IMR-90 (cell line): Measurements from ENCODE around the gene PIMREG. TPM values are rescaled to one million over a fixed set of nuclear protein-coding genes. Genes with fewer than 3 reads are reported as not detected.

Source experiments
- ATAC-seq: fragments of 200-7000 bp; cut with Tn5 transposase; 2 replicates; pipeline ENCODE4 v1.9.1; 2020; ENCODE audit warnings: low read depth, mild to moderate bottlenecking, moderate library complexity
- BruUV-seq: library from RNA; stranded (reverse); fragments of 400-500 nt; replicated peaks from 2 replicates; lab custom pipeline; 2021; lab: Mats Ljungman, UMichigan
- CTCF ChIA-PET: fragments of 300-600 bp; formaldehyde crosslinking; extraction: SDS; loops from one replicate; lab custom pipeline; 2021; ENCODE audit warnings: antibody characterized with exemption; lab: Yijun Ruan, JAX
- POLR2A ChIA-PET: fragments of 300-600 bp; sonication (Branson Sonifier 250); formaldehyde crosslinking; loops from one replicate; lab custom pipeline; 2022; ENCODE audit warnings: antibody characterized with exemption; ENCODE audit not compliant: unreplicated experiment; lab: Charles Lee
- DNase-seq: peaks from one replicate; pipeline ENCODE4 v3.0.0; 2013
- H2AFZ ChIP-seq: replicated peaks from 2 replicates; pipeline ENCODE3; 2013; ENCODE audit warnings: low read length, mild to moderate bottlenecking; ENCODE audit not compliant: poor library complexity
- H2AK5ac ChIP-seq: 2 replicates; pipeline ENCODE4 v1.6.1; 2013; ENCODE audit warnings: low read depth, low read length, inconsistent platforms
- H2AK9ac ChIP-seq: replicated peaks from 2 replicates; pipeline ENCODE3; 2013; ENCODE audit warnings: mild to moderate bottlenecking, low read depth, low read length, moderate library complexity; ENCODE audit not compliant: poor library complexity
- H2BK120ac ChIP-seq: 2 replicates; pipeline ENCODE4 v1.6.1; 2013; ENCODE audit warnings: low read depth, low read length, inconsistent platforms
- H2BK15ac ChIP-seq: 3 replicates; pipeline ENCODE4 v1.6.1; 2013; ENCODE audit warnings: low read depth, low read length, inconsistent platforms
- H2BK20ac ChIP-seq: 2 replicates; pipeline ENCODE4 v1.6.1; 2013; ENCODE audit warnings: low read depth, mild to moderate bottlenecking, inconsistent platforms, low read length, moderate library complexity
- H2BK5ac ChIP-seq: 2 replicates; pipeline ENCODE4 v1.6.1; 2013; ENCODE audit warnings: mild to moderate bottlenecking, low read depth, low read length, inconsistent platforms; ENCODE audit not compliant: poor library complexity, severe bottlenecking
- H3K14ac ChIP-seq: replicated peaks from 2 replicates; pipeline ENCODE4 v1.6.1; 2013; ENCODE audit warnings: low read depth, low read length, inconsistent platforms
- H3K18ac ChIP-seq: 2 replicates; pipeline ENCODE4 v1.6.1; 2013; ENCODE audit warnings: low read depth, low read length, control low read depth
- H3K23ac ChIP-seq: 2 replicates; pipeline ENCODE4 v1.6.1; 2013; ENCODE audit warnings: low read depth, low read length, inconsistent platforms
- H3K27ac ChIP-seq: 2 replicates; pipeline ENCODE4 v1.5.1; 2013; ENCODE audit warnings: mild to moderate bottlenecking, control low read depth, low read length; ENCODE audit not compliant: insufficient read depth
- H3K27me3 ChIP-seq: 2 replicates; pipeline ENCODE4 v1.6.1; 2013; ENCODE audit warnings: low read length; ENCODE audit not compliant: control insufficient read depth, insufficient read depth
- H3K36me3 ChIP-seq: 2 replicates; pipeline ENCODE4 v1.6.1; 2013; ENCODE audit warnings: low read length, mixed read lengths; ENCODE audit not compliant: control insufficient read depth, insufficient read depth
- H3K4ac ChIP-seq: 2 replicates; pipeline ENCODE4 v1.6.1; 2013; ENCODE audit warnings: low read depth, low read length, inconsistent platforms
- H3K4me1 ChIP-seq: 2 replicates; pipeline ENCODE4 v1.6.1; 2013; ENCODE audit warnings: low read length, mixed read lengths; ENCODE audit not compliant: control insufficient read depth, insufficient read depth
- H3K4me2 ChIP-seq: 2 replicates; pipeline ENCODE4 v1.6.1; 2013; ENCODE audit warnings: low read depth, mild to moderate bottlenecking, control low read depth, low read length, moderate library complexity
- H3K4me3 ChIP-seq: 2 replicates; pipeline ENCODE4 v1.5.1; 2013; ENCODE audit warnings: low read depth, mild to moderate bottlenecking, control low read depth, low read length, moderate library complexity; ENCODE audit not compliant: insufficient read depth
- H3K56ac ChIP-seq: 2 replicates; pipeline ENCODE4 v1.6.1; 2013; ENCODE audit warnings: low read length, inconsistent platforms; ENCODE audit not compliant: insufficient read depth; ENCODE audit errors: extremely low read depth
- H3K79me1 ChIP-seq, 2 experiments: 2 replicates each; pipeline ENCODE4 v1.6.1; 2013; ENCODE audit warnings: low read length in 2 of 2, inconsistent platforms in 1 of 2, low read depth in 1 of 2
- H3K9ac ChIP-seq: 2 replicates; pipeline ENCODE4 v1.6.1; 2013; ENCODE audit warnings: low read depth, low read length, control low read depth
- H3K9me1 ChIP-seq: 2 replicates; pipeline ENCODE4 v1.6.1; 2013; ENCODE audit warnings: low read length, inconsistent platforms; ENCODE audit not compliant: insufficient read depth
- H3K9me3 ChIP-seq: 2 replicates; pipeline ENCODE4 v1.6.1; 2013; ENCODE audit warnings: low read length; ENCODE audit not compliant: control insufficient read depth, insufficient read depth
- H4K20me1 ChIP-seq: 2 replicates; pipeline ENCODE4 v1.6.1; 2013; ENCODE audit warnings: low read length, inconsistent platforms; ENCODE audit not compliant: insufficient read depth
- H4K5ac ChIP-seq: 2 replicates; pipeline ENCODE4 v1.6.1; 2013; ENCODE audit warnings: mild to moderate bottlenecking, low read depth, low read length, control low read depth
- H4K8ac ChIP-seq, 2 experiments: 2 replicates each; pipeline ENCODE4 v1.6.1; 2013; ENCODE audit warnings: low read depth in 2 of 2, low read length in 2 of 2, control low read depth in 1 of 2, inconsistent platforms in 1 of 2
- H4K91ac ChIP-seq: 2 replicates; pipeline ENCODE4 v1.6.1; 2013; ENCODE audit warnings: low read depth, low read length, inconsistent platforms; ENCODE audit not compliant: insufficient read depth
- BHLHE40 ChIP-seq: fragments of 150-350 bp; IDR thresholded peaks from 2 replicates; pipeline ENCODE4 v1.6.1; 2016; ENCODE audit warnings: mild to moderate bottlenecking, low read depth, low read length
- CHD1 ChIP-seq: IDR thresholded peaks from 2 replicates; pipeline ENCODE4 v1.6.1; 2012; ENCODE audit warnings: low read depth, low read length, improper control_type of control experiment
- FOS ChIP-seq: fragments of 150-350 bp; IDR thresholded peaks from 2 replicates; pipeline ENCODE4 v1.6.1; 2016; ENCODE audit warnings: low read depth, low read length
- MAFK ChIP-seq: IDR thresholded peaks from 2 replicates; pipeline ENCODE4 v1.6.1; 2012; ENCODE audit warnings: low read depth, low read length, improper control_type of control experiment
- MAZ ChIP-seq: IDR thresholded peaks from 2 replicates; pipeline ENCODE4 v1.6.1; 2012; ENCODE audit warnings: low read depth, mild to moderate bottlenecking, low read length, improper control_type of control experiment, moderate library complexity, borderline replicate concordance
- MXI1 ChIP-seq: IDR thresholded peaks from 2 replicates; pipeline ENCODE4 v1.6.1; 2012; ENCODE audit warnings: low read depth, mild to moderate bottlenecking, low read length, moderate library complexity, borderline replicate concordance
- NFE2L2 ChIP-seq: fragments of 150-350 bp; IDR thresholded peaks from 2 replicates; pipeline ENCODE4 v1.6.1; 2016; ENCODE audit warnings: low read depth, mild to moderate bottlenecking, low read length
- POLR2A ChIP-seq: IDR thresholded peaks from 2 replicates; pipeline ENCODE4 v1.6.1; 2012; ENCODE audit warnings: mild to moderate bottlenecking, low read depth, low read length
- RAD21 ChIP-seq: IDR thresholded peaks from 2 replicates; pipeline ENCODE4 v1.6.1; 2012; ENCODE audit warnings: low read length, improper control_type of control experiment
- RFX5 ChIP-seq: IDR thresholded peaks from 2 replicates; pipeline ENCODE4 v1.8.0; 2012; ENCODE audit warnings: low read depth, mild to moderate bottlenecking, low read length, moderate library complexity
- SMC3 ChIP-seq: fragments of 150-350 bp; IDR thresholded peaks from 2 replicates; pipeline ENCODE4 v1.6.1; 2016; ENCODE audit warnings: low read depth, mild to moderate bottlenecking, antibody characterized with exemption, low read length, moderate library complexity
- USF2 ChIP-seq: fragments of 150-350 bp; IDR thresholded peaks from 2 replicates; pipeline ENCODE4 v1.6.1; 2017; ENCODE audit warnings: mild to moderate bottlenecking, antibody characterized with exemption, low read length, low read depth
- WGBS, 2 experiments: methylation state at CpG; one replicate each; pipeline versions ENCODE4 v1.1.5 to v1.1.7; 2013; ENCODE audit warnings: missing lambda C conversion rate in 2 of 2; ENCODE audit not compliant: insufficient read length in 1 of 2; ENCODE audit errors: extremely low coverage in 2 of 2; 5-methylcytosine and 5-hydroxymethylcytosine counted together
- dilution Hi-C: fragments of 300-500 bp; cut with HindIII; formaldehyde crosslinking; loops from one replicate; pipeline ENCODE4 v1.14.3; 2018; ENCODE audit warnings: low sequenced_read_pairs; ENCODE audit not compliant: unreplicated experiment
- in situ Hi-C: fragments of 300-500 bp; cut with MboI; formaldehyde crosslinking; loops from 3 replicates; pipeline ENCODE4 v1.14.3; 2019; ENCODE audit warnings: low sequenced_read_pairs, inconsistent platforms, mixed read lengths
- intact Hi-C: fragments of 100-400 bp; cut with micrococcal nuclease; formaldehyde crosslinking; loops from 2 replicates; pipeline ENCODE4 v1.10.0; 2022
- polyA plus RNA-seq, 3 experiments: library from polyadenylated mRNA; depleted of rRNA; stranded (reverse); fragments of >200 nt; gene quantifications; 2 replicates each; pipeline ENCODE4 v1.2.3, GENCODE V29; 2012; ENCODE audit warnings: low replicate concordance in 1 of 3
- total RNA-seq: library from RNA; depleted of rRNA; stranded (reverse); fragments of >200 nt; gene quantifications from 2 replicates; pipeline ENCODE4 v1.2.3, GENCODE V29; 2012
- TF ChIP-seq, protein P1 (sequence below): fragments of 150-350 bp; IDR thresholded peaks from 2 replicates; pipeline ENCODE4 v1.6.1; 2016; ENCODE audit warnings: low read depth, mild to moderate bottlenecking, low read length, moderate library complexity, borderline replicate concordance

The PIMREG gene
- total and polyA plus RNA-seq, 2 of the 4 experiments (the other 2 are of a cell fraction): 21.5 to 25.9 TPM

DNA sequence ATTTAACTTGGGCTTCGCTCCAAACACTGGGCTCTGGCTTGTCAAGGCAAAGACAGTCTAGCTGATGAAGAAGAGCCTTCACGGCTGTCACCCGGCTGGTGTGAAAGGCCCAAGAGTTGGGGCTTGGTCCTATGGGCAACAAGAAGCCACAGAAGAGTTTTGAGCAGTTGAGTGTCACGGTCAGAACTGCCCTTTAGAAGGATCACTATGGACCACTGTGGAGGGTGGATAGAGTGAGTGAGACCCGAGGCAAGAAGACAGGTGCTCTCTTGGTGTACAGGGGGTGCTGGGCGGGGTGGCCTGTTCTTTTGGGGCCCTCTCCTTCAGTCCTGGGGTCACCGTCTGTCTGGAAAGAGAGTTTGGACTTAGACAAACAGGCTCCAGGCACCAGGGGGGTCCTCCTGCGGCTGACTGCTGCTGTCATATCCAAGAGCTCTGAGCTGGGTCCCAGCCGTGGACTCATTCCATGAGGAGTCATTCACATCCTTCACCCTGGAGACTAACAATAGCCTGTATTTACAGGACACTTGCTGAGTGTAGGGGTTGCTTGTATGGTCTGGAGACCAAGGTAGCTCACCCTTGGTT is 2.4 kb downstream of the PIMREG start:
- intact Hi-C loops: no loop called here
- CTCF ChIA-PET: no interaction called here
- Histone ChIP-seq H3K4ac (no peak overlapping the region), H3K27me3 (no peaks in the 10 kb centered on the region), H2AK9ac (no peak overlapping the region), H3K4me3 (no peak overlapping the region), H4K91ac (no peak overlapping the region), H3K4me1 (peaks cover 4% of the 10 kb centered on the region; the same call in 1 of the 2 replicates), H4K20me1 (peaks cover 2% of the 10 kb centered on the region; the same call in 1 of the 2 replicates), H3K4me2 (no peak overlapping the region), H4K5ac (no peak overlapping the region), H2BK15ac (no peak overlapping the region), H3K36me3 (no peaks in the 10 kb centered on the region), H3K27ac (no peak overlapping the region), H4K8ac (no peak overlapping the region), H3K56ac (no peak overlapping the region), H2BK120ac (no peak overlapping the region), H2BK20ac (no peak overlapping the region), H2AK5ac (no peak overlapping the region), H3K23ac (no peak overlapping the region), H3K9ac (no peak overlapping the region), H3K9me3 (no peaks in the 10 kb centered on the region), H2BK5ac (no peak overlapping the region), H3K14ac (no peak overlapping the region), H3K9me1 (0 out of 2 replicates have a peak, but pooled peaks cover 4% of the 10 kb centered on the region), H2AFZ (no peak overlapping the region), H3K79me1 (peaks cover 12 to 23% of the 10 kb centered on the region in 2 experiments; a peak in 3 of 4 replicates), H3K18ac (no peak overlapping the region)
- POLR2A ChIA-PET: interaction anchor here (0.7 kb wide), 1 partner anchor 87 kb away, joined by 3 read pairs; no protein-coding TSS in a partner anchor
- BruUV-seq: no TSS peak
- DNase-seq (no peak), ATAC-seq (no peak)
- TF ChIP-seq MAZ (no peak), MXI1 (no peak), RAD21 (no peak), POLR2A (no peak), CHD1 (no peak), SMC3 (no peak), RFX5 (no peak), MAFK (no peak), USF2 (no peak), FOS (no peak), NFE2L2 (no peak), BHLHE40 (no peak)
- TF ChIP-seq, protein P1, sequence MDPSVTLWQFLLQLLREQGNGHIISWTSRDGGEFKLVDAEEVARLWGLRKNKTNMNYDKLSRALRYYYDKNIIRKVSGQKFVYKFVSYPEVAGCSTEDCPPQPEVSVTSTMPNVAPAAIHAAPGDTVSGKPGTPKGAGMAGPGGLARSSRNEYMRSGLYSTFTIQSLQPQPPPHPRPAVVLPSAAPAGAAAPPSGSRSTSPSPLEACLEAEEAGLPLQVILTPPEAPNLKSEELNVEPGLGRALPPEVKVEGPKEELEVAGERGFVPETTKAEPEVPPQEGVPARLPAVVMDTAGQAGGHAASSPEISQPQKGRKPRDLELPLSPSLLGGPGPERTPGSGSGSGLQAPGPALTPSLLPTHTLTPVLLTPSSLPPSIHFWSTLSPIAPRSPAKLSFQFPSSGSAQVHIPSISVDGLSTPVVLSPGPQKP: no peak
- WGBS, 2 experiments: 68% methylated on average over 2 of the region's 9 CpGs; no CpG with 5 or more reads in 1 of the 2 experiments
- dilution Hi-C loops: no loop called here
- in situ Hi-C loops: loop anchor here (25.0 kb wide), 1 partner anchor 1209 kb away; the partner anchor contains the start of gene SCIMP
